Activated CD4-positive, alpha-beta T cell treated with anti-CD3 and anti-CD28 coated beads, Interleukin-2, amount 10 ng/mL, durations not matched to agents 7 days and 5 days (primary cell): Measurements from ENCODE around the gene GPSM1. TPM values are rescaled to one million over a fixed set of nuclear protein-coding genes. Genes with fewer than 3 reads are reported as not detected.
A peak's percentile ranks its signal among the peaks of the same experiment; 100 is the strongest.

Source experiments
- CTCF ChIA-PET: fragments of 350-600 bp; sonication (Branson Sonifier 250); formaldehyde crosslinking; loops from one replicate; lab custom pipeline; 2021; ENCODE audit warnings: antibody characterized with exemption; lab: Charles Lee
- POLR2A ChIA-PET: fragments of 350-600 bp; sonication (Branson Sonifier 250); formaldehyde crosslinking; loops from one replicate; lab custom pipeline; 2021; ENCODE audit warnings: antibody characterized with exemption; lab: Charles Lee
- DNase-seq: peaks from one replicate; pipeline ENCODE4 v3.0.0-alpha.2; 2020
- H3K27ac Mint-ChIP-seq: one replicate; pipeline ENCODE4 v1.8.0; 2021; ENCODE audit warnings: mild to moderate bottlenecking, moderate library complexity, mixed read lengths
- H3K27me3 Mint-ChIP-seq: one replicate; pipeline ENCODE4 v1.8.0; 2021; ENCODE audit warnings: mixed read lengths
- H3K36me3 Mint-ChIP-seq: one replicate; pipeline ENCODE4 v1.8.0; 2021; ENCODE audit warnings: low read depth, mixed read lengths
- H3K4me1 Mint-ChIP-seq: one replicate; pipeline ENCODE4 v1.8.0; 2021; ENCODE audit warnings: mixed read lengths
- H3K4me3 Mint-ChIP-seq: one replicate; pipeline ENCODE4 v1.8.0; 2021; ENCODE audit warnings: mild to moderate bottlenecking, moderate library complexity, mixed read lengths
- H3K9me3 Mint-ChIP-seq: one replicate; pipeline ENCODE4 v1.8.0; 2021; ENCODE audit warnings: mixed read lengths
- total RNA-seq, 2 experiments: library from RNA; stranded (reverse); gene quantifications; one replicate each; pipeline ENCODE4 v1.2.3, GENCODE V29; 2021

GPSM1 gene
- total RNA-seq, 2 experiments from 2014 or later: 2.7 to 2.9 TPM

DNA sequence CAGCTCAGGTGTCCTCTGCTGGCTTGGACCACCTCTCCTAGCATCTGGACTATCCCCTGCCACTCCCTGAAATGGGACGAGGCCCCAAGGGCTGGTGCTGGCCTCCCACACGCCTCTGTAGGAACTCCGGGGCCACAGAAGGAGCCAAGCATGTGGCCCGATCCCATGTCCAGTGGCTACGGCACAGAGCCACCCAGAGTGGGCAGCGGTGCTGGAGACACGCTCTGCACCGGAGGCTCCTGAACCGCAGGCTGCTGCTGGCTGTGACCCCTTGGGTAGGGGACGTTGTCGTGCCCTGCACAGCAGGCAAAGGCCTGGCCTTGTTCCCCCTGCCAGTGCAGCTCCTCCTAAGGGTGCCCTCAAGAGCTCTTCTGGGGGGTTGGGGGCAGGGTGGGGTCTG lies 52.6 kb downstream of the GPSM1 start:
- H3K4me1 Mint-ChIP-seq: peaks cover 11% of the 10 kb centered on the region
- POLR2A ChIA-PET: no interaction called here
- no peak overlapping the region for H3K27ac Mint-ChIP-seq
- no peak for DNase-seq
- H3K9me3 Mint-ChIP-seq: no peaks in the 10 kb centered on the region
- peaks cover 12% of the 10 kb centered on the region for H3K36me3 Mint-ChIP-seq
- no peak overlapping the region for H3K4me3 Mint-ChIP-seq
- no peaks in the 10 kb centered on the region for H3K27me3 Mint-ChIP-seq
- CTCF ChIA-PET: interaction anchor here (1.2 to 15.6 kb wide), 3 partner anchors 9 to 15 kb away, joined by 3 to 106 read pairs (median 5); partner anchors contain the start of gene DNLZ

DNA sequence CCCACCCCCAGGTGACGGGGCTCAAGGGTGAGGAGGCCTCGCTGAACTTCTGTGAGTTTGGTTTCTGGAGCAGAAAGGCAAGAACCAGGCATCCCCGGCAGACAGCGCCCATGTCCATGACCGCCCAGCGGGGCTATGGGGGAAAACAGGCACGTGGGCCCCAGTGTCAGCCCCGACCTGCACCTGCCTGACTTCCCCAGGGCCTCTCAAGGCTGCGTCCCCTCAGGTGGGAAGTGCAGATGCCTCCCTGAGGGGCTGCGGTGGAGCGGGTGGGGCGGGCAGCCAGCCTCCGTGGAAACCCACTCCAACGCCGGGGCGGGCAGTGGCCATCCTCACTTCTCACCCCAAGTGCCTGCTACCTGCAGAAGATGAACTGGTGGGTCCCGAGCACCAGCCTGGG lies 53.0 kb downstream of the GPSM1 start:
- Mint-ChIP-seq H3K4me3 (no peak overlapping the region), H3K27me3 (no peaks in the 10 kb centered on the region), H3K9me3 (no peaks in the 10 kb centered on the region), H3K27ac (no peak overlapping the region), H3K4me1 (peaks cover 16% of the 10 kb centered on the region), H3K36me3 (peaks cover 17% of the 10 kb centered on the region)
- no peak for DNase-seq
- ChIA-PET POLR2A (no interaction called here), CTCF (interaction anchor here (15.6 kb wide), 1 partner anchor 16 kb away, joined by 106 read pairs; the partner anchor contains the start of gene DNLZ)

DNA sequence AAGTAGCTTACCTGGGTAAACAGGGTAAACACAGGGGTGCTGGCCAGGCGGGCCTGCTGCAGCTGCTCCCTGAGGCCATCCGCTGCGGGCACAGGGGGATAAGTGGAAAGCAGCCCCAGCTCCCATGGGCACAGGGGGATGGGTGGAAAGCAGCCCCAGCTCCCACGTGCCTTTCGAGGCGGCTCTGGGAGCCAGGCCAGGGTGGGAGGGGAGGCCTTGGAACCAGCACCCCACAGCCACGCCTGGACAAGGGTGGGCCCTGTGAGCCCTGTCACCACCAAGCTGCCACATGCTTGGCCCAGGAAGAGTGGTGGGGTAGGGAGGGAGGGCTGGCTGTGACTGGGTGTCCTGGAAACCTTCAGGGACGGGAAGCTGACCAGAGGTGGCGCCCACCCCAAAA lies 54.0 kb downstream of the GPSM1 start:
- H3K27me3 Mint-ChIP-seq: no peaks in the 10 kb centered on the region
- CTCF ChIA-PET: interaction anchor here (1.3 to 15.6 kb wide), 2 partner anchors 9 to 17 kb away, joined by 4 to 106 read pairs; partner anchors contain the start of gene DNLZ
- peaks cover 24% of the 10 kb centered on the region for H3K4me1 Mint-ChIP-seq
- no peak for DNase-seq
- no peak overlapping the region for H3K27ac Mint-ChIP-seq
- POLR2A ChIA-PET: no interaction called here
- no peak overlapping the region for H3K4me3 Mint-ChIP-seq
- no peaks in the 10 kb centered on the region for H3K9me3 Mint-ChIP-seq
- H3K36me3 Mint-ChIP-seq: peaks cover 25% of the 10 kb centered on the region

DNA sequence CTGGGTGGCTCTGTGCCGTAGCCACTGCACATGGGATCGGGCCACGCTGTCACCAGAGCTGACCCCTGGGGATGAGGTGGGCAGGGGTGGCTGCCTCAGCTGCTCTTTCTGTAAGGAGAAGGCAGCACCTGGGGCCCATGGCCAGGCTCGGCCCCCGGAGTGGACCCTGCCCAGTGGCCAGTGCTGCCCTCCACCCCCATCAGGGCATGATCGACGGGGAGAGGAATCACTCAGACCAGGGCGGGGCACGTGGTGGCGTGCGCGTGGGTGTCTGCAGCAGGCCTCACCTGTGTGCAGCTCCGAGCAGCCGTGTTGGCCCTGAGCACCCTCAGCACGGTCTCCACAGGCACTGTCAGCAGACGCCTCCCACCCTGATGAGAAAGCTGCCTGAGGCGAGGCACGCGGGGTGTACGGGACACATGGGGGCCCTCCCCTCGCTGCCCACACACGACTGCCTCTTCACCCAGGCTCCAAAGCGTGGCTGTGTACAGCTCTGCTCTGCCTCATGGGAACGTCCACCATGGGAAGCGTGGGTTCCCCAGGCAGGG lies 54.7 kb downstream of the GPSM1 start:
- DNase-seq: no peak
- no peaks in the 10 kb centered on the region for H3K27me3 Mint-ChIP-seq
- peaks cover 24% of the 10 kb centered on the region for H3K4me1 Mint-ChIP-seq
- ChIA-PET POLR2A (no interaction called here), CTCF (interaction anchor here (1.3 to 15.6 kb wide), 4 partner anchors 10 to 17 kb away, joined by 3 to 106 read pairs (median 4); partner anchors contain the start of gene DNLZ)
- no peak overlapping the region for H3K27ac Mint-ChIP-seq
- no peaks in the 10 kb centered on the region for H3K9me3 Mint-ChIP-seq
- H3K36me3 Mint-ChIP-seq: peaks cover 29% of the 10 kb centered on the region
- H3K4me3 Mint-ChIP-seq: no peak overlapping the region

- H3K27ac Mint-ChIP-seq: no peak overlapping the region
- H3K9me3 Mint-ChIP-seq: no peaks in the 10 kb centered on the region
- H3K4me3 Mint-ChIP-seq: no peak overlapping the region
- H3K36me3 Mint-ChIP-seq: peaks cover 40% of the 10 kb centered on the region
- DNase-seq: no peak
- H3K4me1 Mint-ChIP-seq: peaks cover 26% of the 10 kb centered on the region
- ChIA-PET CTCF (interaction anchor here (1.4 to 15.6 kb wide), 3 partner anchors 9 to 19 kb away, joined by 3 to 106 read pairs (median 40); partner anchors contain the start of genes DNLZ and SNAPC4), POLR2A (no interaction called here)
- no peaks in the 10 kb centered on the region for H3K27me3 Mint-ChIP-seq
Observed at GRCh38 chr9:136383436-136383835, 56.1 kb downstream of the GPSM1 start.

GRCh38 chr9:136385015-136385414 lies 57.7 kb downstream of the GPSM1 start:
- peak overlapping the region; percentile 24 for H3K4me3 Mint-ChIP-seq
- H3K27ac Mint-ChIP-seq: peak overlapping the region; percentile 77
- DNase-seq: peak; percentile 73
- peaks cover 35% of the 10 kb centered on the region for H3K4me1 Mint-ChIP-seq
- H3K36me3 Mint-ChIP-seq: peaks cover 45% of the 10 kb centered on the region
- ChIA-PET CTCF (interaction anchor here (1.6 to 15.6 kb wide), 3 partner anchors 15 to 20 kb away, joined by 3 to 106 read pairs (median 40); partner anchors contain the start of genes DNLZ and SNAPC4), POLR2A (interaction anchor here (0.6 kb wide), 1 partner anchor 435 kb away, joined by 5 read pairs; no protein-coding TSS in a partner anchor)
- H3K27me3 Mint-ChIP-seq: no peaks in the 10 kb centered on the region
- no peaks in the 10 kb centered on the region for H3K9me3 Mint-ChIP-seq

DNA sequence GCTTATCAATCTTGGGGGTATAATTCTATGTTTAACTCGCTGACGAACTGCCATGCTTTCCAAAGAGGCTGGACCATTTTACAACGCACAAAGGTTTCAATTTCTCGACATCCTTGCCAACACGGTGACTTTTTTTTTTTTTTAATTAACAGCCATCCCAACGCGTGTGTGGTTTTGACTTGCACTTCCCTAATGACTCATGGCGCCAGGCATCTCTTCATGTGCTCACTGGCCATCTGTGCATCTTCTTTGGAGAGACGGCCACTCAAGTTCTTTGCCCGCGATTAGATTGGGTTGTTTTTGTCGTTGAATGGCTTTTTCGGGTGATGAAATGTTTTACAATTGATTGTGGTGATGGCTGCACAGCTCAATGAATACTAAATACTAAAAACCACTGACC lies 58.7 kb downstream of the GPSM1 start:
- H3K27ac Mint-ChIP-seq: peak overlapping the region; percentile 3
- POLR2A ChIA-PET: no interaction called here
- H3K9me3 Mint-ChIP-seq: no peaks in the 10 kb centered on the region
- DNase-seq: no peak
- H3K36me3 Mint-ChIP-seq: peaks cover 46% of the 10 kb centered on the region
- no peaks in the 10 kb centered on the region for H3K27me3 Mint-ChIP-seq
- H3K4me1 Mint-ChIP-seq: peaks cover 35% of the 10 kb centered on the region
- CTCF ChIA-PET: interaction anchor here (1.6 to 15.6 kb wide), 3 partner anchors 14 to 21 kb away, joined by 3 to 106 read pairs (median 40); partner anchors contain the start of genes DNLZ and SNAPC4
- H3K4me3 Mint-ChIP-seq: no peak overlapping the region

DNA sequence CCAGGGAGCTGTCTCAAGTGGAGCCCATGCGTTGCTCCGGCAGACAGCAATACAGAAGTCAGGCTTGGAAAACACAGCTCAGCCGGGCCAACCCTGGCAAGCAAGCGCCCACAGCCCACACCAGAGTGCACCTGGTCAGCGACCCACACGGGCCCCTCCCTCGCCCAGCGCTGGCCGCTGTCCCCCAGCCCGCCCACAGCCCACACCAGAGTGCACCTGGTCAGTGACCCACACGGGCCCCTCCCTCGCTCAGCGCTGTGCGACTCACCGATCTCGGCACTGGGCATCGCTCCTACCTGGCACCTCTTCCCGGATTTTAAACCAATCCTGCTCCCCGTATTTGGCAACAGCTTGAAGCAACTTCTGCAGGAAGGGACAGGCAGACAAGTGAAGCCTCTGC lies 59.9 kb downstream of the GPSM1 start:
- CTCF ChIA-PET: interaction anchor here (0.7 to 15.6 kb wide), 4 partner anchors 11 to 23 kb away, joined by 3 to 106 read pairs (median 22); partner anchors contain the start of genes CARD9, DNLZ and SNAPC4
- DNase-seq: no peak
- Mint-ChIP-seq H3K4me3 (no peak overlapping the region), H3K4me1 (peaks cover 35% of the 10 kb centered on the region), H3K9me3 (no peaks in the 10 kb centered on the region), H3K27ac (no peak overlapping the region), H3K36me3 (peaks cover 54% of the 10 kb centered on the region), H3K27me3 (no peaks in the 10 kb centered on the region)
- POLR2A ChIA-PET: no interaction called here

- no peaks in the 10 kb centered on the region for H3K9me3 Mint-ChIP-seq
- no peak for DNase-seq
- H3K4me3 Mint-ChIP-seq: no peak overlapping the region
- CTCF ChIA-PET: interaction anchor here (1.1 to 15.6 kb wide), 4 partner anchors 10 to 25 kb away, joined by 3 to 106 read pairs (median 22); partner anchors contain the start of genes DNLZ and SNAPC4
- POLR2A ChIA-PET: no interaction called here
- no peaks in the 10 kb centered on the region for H3K27me3 Mint-ChIP-seq
- peak overlapping the region; percentile 25 for H3K27ac Mint-ChIP-seq
- peaks cover 54% of the 10 kb centered on the region for H3K36me3 Mint-ChIP-seq
- H3K4me1 Mint-ChIP-seq: peaks cover 28% of the 10 kb centered on the region
Observed at GRCh38 chr9:136389396-136389795, 62.1 kb downstream of the GPSM1 start.

- Mint-ChIP-seq H3K9me3 (no peaks in the 10 kb centered on the region), H3K4me3 (no peak overlapping the region), H3K27me3 (no peaks in the 10 kb centered on the region), H3K4me1 (peaks cover 12% of the 10 kb centered on the region), H3K27ac (no peak overlapping the region), H3K36me3 (peaks cover 39% of the 10 kb centered on the region)
- ChIA-PET POLR2A (no interaction called here), CTCF (interaction anchor here (1.0 to 1.4 kb wide), 3 partner anchors 9 to 13 kb away, joined by 3 to 5 read pairs (median 3); no protein-coding TSS in a partner anchor)
- DNase-seq: no peak
Observed at GRCh38 chr9:136391737-136392537, 64.6 kb downstream of the GPSM1 start.

DNA sequence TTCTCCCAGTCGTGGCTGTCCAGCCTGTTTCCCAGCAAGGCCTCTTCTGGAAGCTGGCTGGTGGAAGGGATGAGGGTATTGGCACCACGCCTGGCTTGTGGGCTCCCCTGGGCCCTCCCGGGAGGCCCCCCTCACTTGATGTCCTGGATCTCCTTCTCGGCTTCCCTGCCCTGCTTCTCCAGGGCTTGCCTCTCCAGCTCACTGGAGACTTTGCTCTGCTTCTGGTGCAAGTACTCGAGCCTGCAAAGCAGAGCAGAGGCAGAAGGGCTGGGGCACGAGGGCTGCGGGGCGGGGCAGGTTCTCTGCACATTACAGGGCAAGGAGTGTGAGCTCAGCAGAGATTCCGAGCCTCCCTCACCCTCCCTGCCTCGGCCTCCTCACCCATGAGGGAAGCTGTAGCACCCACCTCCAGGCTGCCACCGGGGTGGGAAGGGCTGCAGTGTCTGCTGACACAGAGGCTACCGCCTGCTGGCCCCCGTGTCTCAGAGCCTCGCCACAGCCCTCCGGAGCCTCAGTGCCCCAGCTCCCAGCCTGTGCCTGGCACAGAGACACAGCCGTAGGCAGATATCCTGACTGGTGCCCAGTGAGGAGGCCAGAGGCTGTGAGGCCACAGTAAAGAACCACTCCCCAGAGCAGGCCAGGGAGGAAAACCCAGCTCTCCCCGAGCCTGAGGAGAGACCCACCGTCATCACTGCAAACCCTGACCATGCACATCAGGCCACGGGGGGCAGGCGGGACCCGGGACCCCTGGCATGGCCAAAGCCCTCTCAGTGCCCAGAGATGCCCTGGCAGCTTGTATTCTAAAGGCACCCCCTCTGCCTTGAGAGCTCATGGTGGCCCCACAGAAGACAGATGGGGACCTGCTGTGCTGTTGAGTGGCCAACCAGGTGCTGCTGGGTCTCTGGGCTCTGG lies 65.5 kb downstream of the GPSM1 start:
- ChIA-PET POLR2A (no interaction called here), CTCF (interaction anchor here (1.0 to 1.4 kb wide), 3 partner anchors 9 to 13 kb away, joined by 3 to 5 read pairs (median 3); no protein-coding TSS in a partner anchor)
- H3K27ac Mint-ChIP-seq: no peak overlapping the region
- H3K4me1 Mint-ChIP-seq: peaks cover 10% of the 10 kb centered on the region
- no peaks in the 10 kb centered on the region for H3K27me3 Mint-ChIP-seq
- no peaks in the 10 kb centered on the region for H3K9me3 Mint-ChIP-seq
- peaks cover 34% of the 10 kb centered on the region for H3K36me3 Mint-ChIP-seq
- no peak for DNase-seq
- no peak overlapping the region for H3K4me3 Mint-ChIP-seq

GRCh38 chr9:136393531-136393930 lies 66.2 kb downstream of the GPSM1 start:
- no peaks in the 10 kb centered on the region for H3K9me3 Mint-ChIP-seq
- H3K36me3 Mint-ChIP-seq: peaks cover 29% of the 10 kb centered on the region
- POLR2A ChIA-PET: no interaction called here
- CTCF ChIA-PET: no interaction called here
- no peak for DNase-seq
- no peaks in the 10 kb centered on the region for H3K27me3 Mint-ChIP-seq
- no peak overlapping the region for H3K27ac Mint-ChIP-seq
- peaks cover 14% of the 10 kb centered on the region for H3K4me1 Mint-ChIP-seq
- no peak overlapping the region for H3K4me3 Mint-ChIP-seq
